Brain microvascular endothelial cell (primary cell): ENCODE results near the gene CSAD.

Experiments used
- DNase-seq: peaks from one replicate; pipeline ENCODE4 v3.0.0-alpha.2; 2020
- H3K27ac ChIP-seq: fragments of 250-450 bp; sonication (Bioruptor Pico); 2 replicates; pipeline ENCODE4 v1.5.1; 2020; ENCODE audit warnings: mild to moderate bottlenecking, moderate library complexity
- H3K27me3 ChIP-seq: fragments of 250-450 bp; sonication (Bioruptor Pico); replicated peaks from 2 replicates; pipeline ENCODE4 v1.5.1; 2020; ENCODE audit warnings: mild to moderate bottlenecking
- H3K36me3 ChIP-seq: fragments of 250-450 bp; sonication (Bioruptor Pico); replicated peaks from 2 replicates; pipeline ENCODE4 v1.5.1; 2020; ENCODE audit warnings: mild to moderate bottlenecking
- H3K4me3 ChIP-seq: 2 replicates; pipeline ENCODE4 v1.5.1; 2011; ENCODE audit warnings: low read depth, mild to moderate bottlenecking, control low read depth, low read length, moderate library complexity
- in situ Hi-C: cut with HindIII; loops from 2 replicates; pipeline ENCODE4 v1.10.0; 2017; ENCODE audit warnings: low sequenced_read_pairs, low pct_ligation_motif_present
- TF ChIP-seq, protein P1 (sequence below): IDR thresholded peaks from 2 replicates; pipeline ENCODE4 v1.5.1; 2011; ENCODE audit warnings: low read depth, mild to moderate bottlenecking, moderate library complexity, low read length, control low read depth, inconsistent platforms; ENCODE audit errors: missing control alignments

CSAD gene

DNA sequence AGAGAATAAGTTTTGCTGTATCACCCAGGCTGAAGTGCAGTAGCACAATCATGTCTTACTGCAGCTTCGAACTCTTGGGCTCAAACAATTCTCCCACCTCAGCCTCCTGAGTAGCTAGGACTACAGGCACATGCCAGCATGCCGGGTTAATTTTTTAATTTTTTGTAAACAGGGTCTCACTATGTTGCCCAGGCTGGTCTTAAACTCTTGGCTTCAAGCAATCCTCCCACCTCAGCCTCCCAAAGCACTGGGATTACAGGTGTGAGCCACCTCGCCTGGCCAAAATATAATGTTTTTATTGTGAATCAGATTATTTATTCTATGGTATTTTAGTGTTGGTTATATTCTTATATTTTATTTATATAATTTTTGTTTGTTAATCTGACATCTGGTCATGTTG, 4.0 kb downstream of the CSAD start:
- in situ Hi-C loops = no loop called here
- no peak for DNase-seq
- no peaks in the 10 kb centered on the region for H3K27me3 ChIP-seq
- H3K4me3 ChIP-seq = no peak overlapping the region
- H3K36me3 ChIP-seq = peaks cover under 1% of the 10 kb centered on the region
- TF ChIP-seq, protein P1, sequence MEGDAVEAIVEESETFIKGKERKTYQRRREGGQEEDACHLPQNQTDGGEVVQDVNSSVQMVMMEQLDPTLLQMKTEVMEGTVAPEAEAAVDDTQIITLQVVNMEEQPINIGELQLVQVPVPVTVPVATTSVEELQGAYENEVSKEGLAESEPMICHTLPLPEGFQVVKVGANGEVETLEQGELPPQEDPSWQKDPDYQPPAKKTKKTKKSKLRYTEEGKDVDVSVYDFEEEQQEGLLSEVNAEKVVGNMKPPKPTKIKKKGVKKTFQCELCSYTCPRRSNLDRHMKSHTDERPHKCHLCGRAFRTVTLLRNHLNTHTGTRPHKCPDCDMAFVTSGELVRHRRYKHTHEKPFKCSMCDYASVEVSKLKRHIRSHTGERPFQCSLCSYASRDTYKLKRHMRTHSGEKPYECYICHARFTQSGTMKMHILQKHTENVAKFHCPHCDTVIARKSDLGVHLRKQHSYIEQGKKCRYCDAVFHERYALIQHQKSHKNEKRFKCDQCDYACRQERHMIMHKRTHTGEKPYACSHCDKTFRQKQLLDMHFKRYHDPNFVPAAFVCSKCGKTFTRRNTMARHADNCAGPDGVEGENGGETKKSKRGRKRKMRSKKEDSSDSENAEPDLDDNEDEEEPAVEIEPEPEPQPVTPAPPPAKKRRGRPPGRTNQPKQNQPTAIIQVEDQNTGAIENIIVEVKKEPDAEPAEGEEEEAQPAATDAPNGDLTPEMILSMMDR = no peak
- H3K27ac ChIP-seq = no peak overlapping the region

DNA sequence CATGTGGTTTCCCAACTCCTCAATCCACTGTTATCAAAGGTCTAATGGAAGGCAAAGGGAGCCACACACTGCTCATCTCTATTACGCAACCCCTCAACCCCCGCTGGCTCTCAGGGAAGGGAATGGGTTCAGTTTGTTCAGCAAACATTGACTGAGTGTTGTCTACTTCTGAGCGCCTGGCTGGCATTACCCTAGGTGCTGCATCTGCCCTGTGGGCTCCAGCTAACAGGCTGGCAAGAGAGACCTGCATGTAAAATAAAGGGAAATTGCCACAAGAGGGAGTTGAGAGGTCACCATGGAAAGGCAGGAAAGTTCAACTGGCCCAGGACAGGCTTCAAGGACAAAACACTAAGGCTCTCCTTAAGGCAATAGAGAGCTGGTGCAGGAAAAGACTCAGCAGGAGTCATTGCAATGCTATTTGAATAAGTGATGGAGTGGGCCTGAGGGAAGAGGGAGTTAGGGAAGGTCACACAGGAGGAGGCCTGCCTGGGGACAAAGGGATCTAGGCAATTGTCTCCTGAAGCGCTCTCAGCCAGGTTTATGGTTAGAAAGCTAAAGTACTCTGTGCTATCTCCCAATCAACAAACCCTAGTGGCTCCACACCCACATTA, 5.7 kb downstream of the CSAD start:
- in situ Hi-C loops = no loop called here
- Histone ChIP-seq H3K27me3 (no peaks in the 10 kb centered on the region), H3K27ac (no peak overlapping the region), H3K36me3 (peaks cover 3% of the 10 kb centered on the region), H3K4me3 (no peak overlapping the region)
- TF ChIP-seq, protein P1 = peak; percentile 35
- no peak for DNase-seq

DNA sequence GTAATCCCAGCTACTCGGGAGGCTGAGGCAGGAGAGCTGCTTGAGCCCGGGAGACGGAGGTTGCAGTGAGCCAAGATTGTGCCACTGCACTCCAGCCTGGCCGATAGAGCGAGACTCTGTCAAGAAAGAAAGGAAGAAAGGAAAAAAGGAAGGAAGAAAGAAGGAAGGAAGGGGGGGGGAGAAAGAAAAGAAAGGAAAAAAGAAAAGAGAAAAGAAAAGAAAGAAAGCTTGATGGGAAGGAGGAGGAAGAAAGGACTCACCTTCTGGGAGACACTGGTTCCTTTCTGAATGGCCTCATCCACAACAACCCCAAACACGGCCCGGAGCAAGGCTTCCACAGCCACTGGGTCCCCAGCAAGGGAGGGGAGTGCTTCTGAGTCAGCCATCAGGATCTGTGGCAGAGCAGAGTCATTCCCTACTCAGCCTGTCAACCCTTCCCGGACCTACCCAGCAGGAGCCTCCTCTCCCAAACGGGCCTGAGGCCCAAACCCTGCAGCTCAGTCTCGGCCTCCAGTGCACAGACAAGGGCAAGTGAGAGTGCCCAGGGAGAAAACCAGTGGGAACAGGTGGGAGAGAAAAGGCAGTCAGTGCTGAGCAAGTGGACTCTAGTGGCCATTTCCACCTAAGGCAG, 7.5 kb downstream of the CSAD start:
- TF ChIP-seq, protein P1 = no peak
- Histone ChIP-seq H3K27ac (no peak overlapping the region), H3K27me3 (no peaks in the 10 kb centered on the region), H3K4me3 (no peak overlapping the region), H3K36me3 (peaks cover 4% of the 10 kb centered on the region)
- in situ Hi-C loops = no loop called here
- DNase-seq = no peak

DNA sequence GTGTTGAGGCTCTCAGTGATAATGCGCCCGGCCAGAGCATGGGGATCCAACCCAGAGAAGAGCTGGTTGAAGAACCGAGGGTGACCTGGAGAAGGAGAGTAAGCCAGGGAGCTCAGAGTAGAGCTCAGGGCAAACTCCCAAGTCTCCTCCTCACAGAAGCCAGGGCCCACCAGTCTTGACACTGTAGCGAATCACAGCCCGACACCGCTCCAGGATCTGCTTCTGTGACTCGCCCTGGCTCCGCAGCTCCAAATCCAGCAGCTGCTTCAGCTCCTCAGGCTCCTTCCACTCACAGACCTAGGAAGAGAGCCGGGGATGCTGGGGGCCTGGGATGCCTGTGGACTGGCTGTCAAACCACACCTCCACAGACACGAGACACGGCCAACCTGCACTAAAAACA, 8.4 kb downstream of the CSAD start:
- Histone ChIP-seq H3K27me3 (no peaks in the 10 kb centered on the region), H3K36me3 (peaks cover 4% of the 10 kb centered on the region), H3K27ac (no peak overlapping the region), H3K4me3 (no peak overlapping the region)
- TF ChIP-seq, protein P1 = no peak
- peak; percentile 28 for DNase-seq
- in situ Hi-C loops = no loop called here

DNA sequence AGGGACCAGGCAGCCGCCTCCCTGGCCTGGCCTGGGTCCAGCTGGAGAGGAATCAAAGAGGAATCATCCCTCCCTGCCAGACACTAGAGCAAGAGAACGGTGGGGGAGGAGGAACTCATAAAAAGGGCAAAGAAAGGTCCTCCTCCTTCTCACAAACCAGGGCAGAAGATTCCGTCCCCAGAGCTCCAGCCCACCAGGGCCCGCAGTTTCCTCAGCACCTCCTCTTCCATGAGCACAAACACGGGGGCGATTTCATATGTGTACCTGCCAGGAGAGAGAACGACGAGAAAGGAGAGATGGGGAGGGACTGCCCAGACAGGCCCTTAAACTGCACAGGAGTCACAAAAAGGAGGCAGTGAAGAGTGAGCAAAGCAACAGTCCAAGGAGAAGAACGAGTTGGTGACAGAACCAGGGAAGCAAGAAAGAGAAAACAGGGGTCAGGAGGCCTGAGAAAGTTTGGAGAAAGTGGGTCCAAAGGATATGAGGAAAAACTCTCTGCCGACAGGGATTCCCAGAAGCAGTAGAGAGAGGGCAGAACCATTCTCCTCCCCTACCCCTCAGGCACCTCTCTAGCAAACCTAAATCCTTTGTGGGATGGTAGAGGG, 8.9 kb downstream of the CSAD start:
- DNase-seq = no peak
- Histone ChIP-seq H3K36me3 (peaks cover 4% of the 10 kb centered on the region), H3K27me3 (no peaks in the 10 kb centered on the region), H3K27ac (no peak overlapping the region), H3K4me3 (no peak overlapping the region)
- in situ Hi-C loops = no loop called here
- TF ChIP-seq, protein P1 = no peak
